ENCODE results near the gene EHD3.

The EHD3 gene

GRCh38 chr2:31213601-31214443 lies 20.1 kb upstream of the EHD3 start:
- DNase-seq: no peak

DNA sequence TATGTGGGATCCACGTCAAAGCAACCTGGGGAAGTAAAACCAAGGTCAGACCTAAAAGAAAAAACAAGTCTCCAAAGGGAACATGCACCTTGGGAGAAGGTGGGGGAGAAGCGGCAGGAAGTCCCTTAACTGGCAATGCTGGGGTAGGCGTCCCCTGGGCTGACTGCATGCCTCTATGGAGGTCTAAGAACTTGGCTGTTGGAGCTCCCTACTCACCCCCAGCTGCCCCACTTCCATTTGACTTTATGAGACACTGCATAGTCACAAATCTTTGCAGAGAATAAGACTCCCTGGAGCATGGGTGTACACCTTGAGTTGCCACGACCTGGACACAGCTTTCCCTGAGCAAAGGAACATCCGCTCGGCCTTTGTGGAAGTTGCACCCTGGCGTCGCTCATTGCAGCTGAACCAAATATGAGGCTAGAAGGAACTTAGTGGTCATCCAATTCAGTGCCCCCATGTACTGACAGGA lies 19.5 kb upstream of the EHD3 start:
- no peak for DNase-seq

DNA sequence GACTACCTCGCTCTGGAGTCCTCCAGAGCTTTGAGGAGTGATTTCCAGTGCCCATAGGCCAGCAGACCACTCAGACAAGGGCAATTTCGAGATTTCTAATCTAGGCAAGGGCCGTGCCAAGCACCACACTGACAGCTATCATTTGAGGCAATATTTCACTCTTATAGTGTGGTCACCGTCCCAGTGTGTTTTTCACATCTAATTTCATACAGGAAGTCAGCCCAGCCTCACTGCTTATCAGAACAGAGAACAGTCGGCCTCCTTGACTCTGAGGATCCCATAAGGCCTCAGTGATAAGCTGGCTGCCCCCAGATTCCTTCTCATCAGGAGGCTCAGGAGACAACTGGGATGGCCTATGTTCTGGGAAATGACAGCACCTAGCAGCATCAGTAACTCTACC lies 17.2 kb upstream of the EHD3 start:
- no peak for DNase-seq

DNA sequence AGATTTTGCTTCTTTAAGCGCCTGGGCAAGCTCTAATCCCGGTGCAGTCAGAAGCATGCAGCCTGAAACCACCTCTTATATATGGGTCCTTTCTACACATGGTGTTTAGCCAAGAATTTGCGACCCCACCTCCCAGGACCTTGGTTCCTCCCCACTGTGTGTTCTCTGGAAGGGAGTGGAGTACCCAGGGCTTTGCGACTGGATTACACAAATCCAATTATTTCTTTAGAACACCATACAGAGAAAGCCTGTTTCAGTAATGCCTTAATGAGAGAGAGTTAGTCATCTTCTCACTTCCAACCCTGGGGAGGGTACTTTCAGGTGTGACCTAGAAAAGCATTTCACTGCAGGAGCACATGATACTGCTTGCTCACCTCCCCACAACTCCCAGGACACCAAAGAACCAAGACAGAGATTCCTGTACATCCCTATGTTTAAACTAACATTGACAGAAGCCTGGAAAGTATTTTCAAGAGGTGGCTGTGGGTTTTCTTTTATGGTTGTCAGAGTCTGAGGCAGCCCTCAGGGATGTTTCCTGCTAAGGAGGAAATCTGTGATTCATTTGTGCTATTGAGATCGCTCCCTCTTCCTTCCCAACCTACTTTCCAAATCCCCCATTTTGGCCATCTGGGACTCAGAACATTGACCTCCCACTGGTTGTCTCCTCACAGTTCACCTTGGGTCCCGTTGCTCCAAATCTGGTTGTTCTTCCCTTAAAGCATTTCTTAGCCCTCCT lies 16.3 kb upstream of the EHD3 start, which contains the start of gene CAPN14:
Gene CAPN14 (minus strand): TSS at position 51 of the 736 bp plus-strand sequence. CDS start 12,068 bp downstream, outside the sequence.
- no peak for DNase-seq

DNA sequence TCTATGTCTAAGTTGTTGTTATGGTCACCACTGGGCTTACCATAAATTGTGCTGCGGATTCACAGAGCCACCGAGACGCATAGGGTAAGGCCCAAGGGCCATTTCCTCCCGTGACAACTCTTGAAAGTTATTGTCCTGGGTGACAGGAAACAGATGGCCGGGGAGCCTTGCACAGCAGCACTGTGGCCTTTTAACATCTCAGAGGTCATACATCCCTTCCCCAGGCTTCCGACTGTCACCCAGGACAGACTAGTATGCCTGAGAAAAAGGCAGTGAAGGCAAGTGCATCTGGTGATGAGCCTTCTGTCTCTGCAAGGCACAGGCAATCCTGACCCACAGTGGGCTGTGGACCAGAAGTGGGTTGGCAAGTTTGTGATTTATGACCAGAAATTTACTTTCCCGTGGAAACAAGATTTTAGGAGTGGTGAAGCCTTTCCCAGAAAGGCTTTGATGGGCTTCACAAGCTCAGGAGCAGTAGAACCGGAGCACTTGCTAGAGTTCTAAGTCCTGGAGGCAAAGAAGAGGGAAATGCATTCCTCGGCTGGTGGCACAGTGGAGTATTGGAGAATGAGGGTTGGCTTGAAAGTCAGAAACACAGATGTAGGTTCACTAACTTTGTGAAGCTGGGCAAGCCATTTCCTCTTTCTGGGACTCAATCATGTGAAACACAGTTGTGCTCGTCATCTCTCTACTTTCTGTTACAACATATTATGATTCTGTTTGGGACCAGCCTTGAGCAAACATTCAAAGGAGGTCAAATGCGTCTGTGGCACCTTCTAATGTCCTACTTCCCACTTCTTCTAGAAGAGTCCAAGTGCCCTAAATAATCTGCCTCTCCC lies 14.6 kb upstream of the EHD3 start:
- no peak for DNase-seq

DNA sequence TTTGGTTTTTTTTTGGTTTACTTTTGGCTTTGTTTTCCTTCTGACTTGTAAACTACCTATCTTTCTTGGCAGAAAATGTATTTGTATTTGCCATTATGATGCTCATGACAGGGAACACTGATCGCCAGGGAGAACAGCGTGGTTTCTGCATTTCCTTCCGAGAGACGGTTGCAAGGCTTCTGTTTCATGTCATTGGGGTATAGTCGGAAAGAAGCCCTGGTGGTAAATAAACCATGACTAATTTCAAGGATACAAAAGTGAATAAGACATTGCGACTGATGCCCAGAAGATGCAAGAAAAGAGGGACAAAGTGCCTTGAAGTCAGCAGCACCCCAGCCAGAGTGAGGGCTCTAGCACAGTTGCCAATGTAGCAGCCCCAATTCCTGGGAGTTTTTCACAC lies 12.4 kb upstream of the EHD3 start:
- DNase-seq: no peak

- no peak for DNase-seq
These were observed 11.9 kb upstream of the EHD3 start for GRCh38 chr2:31222071-31222470.

- DNase-seq: no peak
These were observed 10.9 kb upstream of the EHD3 start for GRCh38 chr2:31223026-31223425.

- DNase-seq: no peak
These were observed 10.2 kb upstream of the EHD3 start for GRCh38 chr2:31223749-31224148.

DNA sequence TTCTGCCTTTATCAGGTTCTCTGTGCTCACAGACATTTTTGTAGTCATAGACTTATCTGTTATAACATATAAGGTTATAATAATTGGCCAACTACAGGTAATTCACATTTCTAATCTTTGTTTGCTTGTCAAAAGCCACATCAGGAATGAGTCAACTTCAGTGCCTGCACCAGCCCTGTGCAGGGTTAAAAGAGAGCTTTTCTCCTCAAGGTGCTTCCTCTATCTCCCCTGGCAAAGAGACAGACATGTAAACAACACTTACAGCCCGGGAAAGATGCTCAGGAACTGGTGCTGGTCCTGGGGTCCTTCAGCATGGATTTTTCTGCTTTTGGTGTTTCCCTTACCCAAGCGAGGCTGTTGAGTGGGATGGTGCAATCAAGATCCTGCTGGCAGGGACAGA lies 7.7 kb upstream of the EHD3 start:
- no peak for DNase-seq

- peak in 1 of 3 experiments; percentile 41 for DNase-seq
These were observed 6.8 kb upstream of the EHD3 start for GRCh38 chr2:31227110-31227509.

DNA sequence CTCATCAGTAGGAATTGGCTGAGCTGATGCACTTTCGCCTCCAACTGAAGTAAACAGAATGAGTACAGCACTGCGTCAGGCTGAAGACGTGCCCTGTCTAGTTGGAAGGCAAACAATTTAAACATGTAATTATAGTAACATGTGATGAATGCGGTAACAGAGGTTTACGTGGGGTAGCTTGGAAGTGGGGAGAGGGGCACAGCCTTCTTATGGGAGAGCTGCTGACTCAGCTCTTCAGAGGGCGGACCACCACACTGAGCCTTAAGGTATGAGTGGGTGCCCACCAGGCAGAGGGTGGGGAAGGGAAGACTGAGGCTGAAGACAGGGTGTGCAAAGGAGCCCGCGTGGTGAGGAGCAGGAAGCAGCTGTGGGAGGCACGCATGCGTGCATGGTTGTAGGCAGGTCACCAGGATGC lies 6.2 kb upstream of the EHD3 start:
- peak in 2 of 3 experiments; percentile 68 to 82 for DNase-seq

DNA sequence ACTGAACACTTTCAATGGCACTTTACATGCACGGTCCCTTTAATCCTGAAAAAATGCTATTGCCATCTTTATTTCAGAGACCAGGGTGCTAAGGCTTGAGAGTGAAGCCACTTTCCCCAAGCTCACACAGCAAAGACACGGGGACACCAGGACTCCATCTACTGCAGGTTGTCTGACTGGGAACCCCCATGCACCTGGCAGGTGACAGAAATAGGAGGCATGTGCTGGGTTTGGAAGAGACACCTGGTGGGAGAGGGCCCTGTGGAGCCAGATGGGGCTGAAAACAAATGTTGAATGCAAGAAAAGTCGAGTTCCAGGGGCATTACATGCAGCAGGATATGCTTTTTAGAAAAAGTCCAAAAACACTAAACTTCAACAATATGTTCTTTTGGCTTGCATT lies 5.2 kb upstream of the EHD3 start:
- DNase-seq: peak in 2 of 3 experiments; percentile 12 to 40

- DNase-seq: no peak
These were observed 3.2 kb upstream of the EHD3 start for GRCh38 chr2:31230751-31231150.

DNA sequence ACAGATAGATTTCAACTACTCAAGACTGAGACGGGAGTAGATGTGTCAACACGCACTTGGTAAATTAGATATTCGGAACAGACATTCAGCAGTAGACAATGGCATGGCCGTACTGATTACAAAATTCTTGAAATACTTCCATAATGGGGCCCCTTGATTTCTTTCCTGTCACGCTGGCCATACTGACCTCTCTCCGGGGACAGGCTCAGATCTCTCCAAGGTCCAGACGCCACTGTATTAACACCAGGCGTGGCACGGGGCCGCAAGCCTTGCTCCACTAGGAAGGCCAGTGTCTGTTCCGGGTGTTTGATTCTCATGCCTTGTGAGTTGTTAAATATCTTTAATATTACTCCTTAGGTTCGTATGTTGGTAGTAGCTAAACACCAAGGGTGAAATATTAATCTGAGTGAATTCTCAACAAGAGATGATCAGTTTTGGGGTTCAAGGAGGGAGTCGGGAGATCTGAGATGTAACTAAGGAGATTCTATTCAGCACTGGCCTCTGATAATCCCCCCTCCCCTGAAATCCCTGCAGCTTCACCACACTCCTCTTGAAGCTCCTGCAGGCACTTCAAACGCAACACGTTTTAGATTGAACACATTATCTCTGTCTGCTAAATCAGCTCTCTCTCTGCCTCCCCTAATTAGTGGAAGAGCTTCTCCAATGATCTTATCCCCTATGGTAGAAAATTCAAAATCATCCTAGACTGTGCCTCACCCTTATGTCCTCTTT lies 2.2 kb upstream of the EHD3 start:
- no peak for DNase-seq

- no peak for DNase-seq
These were observed 1.4 kb upstream of the EHD3 start for GRCh38 chr2:31232586-31232985.

GRCh38 chr2:31233231-31233630 lies 721 bp upstream of the EHD3 start:
- peak; percentile 26 to 82 (median 60) for DNase-seq

DNA sequence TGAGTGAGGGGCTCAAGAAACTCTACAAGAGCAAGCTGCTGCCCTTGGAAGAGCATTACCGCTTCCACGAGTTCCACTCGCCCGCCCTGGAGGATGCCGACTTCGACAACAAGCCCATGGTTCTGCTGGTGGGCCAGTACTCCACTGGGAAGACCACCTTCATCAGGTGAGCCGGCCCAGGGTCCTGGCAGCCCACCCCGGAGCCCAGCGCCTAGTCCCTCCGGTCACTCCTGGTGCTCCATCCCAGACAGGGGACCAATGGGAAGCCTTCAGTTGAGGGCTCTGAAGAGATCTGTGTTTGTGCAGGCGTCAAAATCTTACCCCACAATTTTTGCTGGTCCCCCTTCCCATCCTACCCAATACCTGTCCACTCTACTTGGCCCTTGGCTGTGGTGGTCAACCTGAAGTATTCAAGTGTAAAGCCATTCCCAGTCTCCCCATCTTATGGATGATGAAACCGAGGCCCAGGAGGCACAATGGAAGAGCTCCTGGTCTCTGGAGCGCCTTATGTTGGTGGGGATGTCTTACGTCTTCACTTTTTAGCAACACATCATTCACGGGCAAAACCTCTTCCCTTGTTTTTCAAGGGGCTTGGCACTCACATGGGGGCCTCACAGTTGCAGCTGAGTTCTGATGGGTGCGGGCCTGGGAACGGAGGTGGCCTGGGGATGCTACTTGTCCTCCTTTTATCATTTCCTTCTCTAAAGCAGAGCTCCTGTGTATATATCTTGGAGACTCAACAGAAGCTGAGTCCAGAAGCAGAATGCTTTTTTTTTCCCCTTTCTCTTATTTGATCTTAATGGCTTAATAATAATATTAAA lies 941 bp downstream of the EHD3 start:
- peak in 1 of 3 experiments; percentile 41 for DNase-seq

- DNase-seq: peak in 1 of 3 experiments; percentile 22
These were observed 1.6 kb downstream of the EHD3 start for GRCh38 chr2:31235504-31235902.

DNA sequence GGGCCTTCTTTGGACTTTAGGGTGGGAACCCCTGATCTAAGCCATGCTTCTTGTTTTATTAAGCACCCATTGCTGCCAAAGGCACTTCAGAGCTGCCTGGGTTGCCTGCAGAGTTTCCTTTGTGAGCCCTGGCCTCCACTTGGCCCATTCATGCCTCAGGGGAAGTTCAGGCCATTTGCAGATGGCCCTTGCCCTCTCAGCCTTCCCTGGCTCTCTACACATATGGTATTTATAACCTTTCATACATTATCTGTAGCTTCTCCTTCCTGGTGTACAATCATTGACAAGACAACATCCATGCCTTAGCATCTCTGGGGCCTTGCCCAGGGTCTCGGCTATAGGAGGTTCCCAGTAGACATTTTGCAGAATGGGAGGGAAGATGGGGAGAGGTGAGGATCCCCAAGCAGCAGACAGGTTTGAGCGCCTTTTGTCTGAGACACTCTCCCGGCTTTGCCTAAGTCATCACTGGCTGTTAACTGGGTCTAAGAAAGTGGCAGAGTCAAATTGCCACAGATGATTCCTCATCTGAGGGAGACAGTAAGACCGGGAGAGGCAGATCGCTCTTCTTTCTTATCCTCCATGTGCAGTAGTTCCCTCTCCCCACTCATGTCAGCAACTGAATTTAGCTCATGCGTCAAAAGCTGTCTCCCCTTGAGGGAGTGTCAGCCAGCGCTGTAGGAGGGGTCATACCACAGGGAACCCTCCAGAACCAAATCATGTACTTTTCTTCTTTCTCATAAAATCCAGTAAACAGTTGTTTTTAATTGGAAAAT lies 2.7 kb downstream of the EHD3 start:
- no peak for DNase-seq

Data from NCI-H1417 (cell line).